ENCODE results near the gene FAM171A1.

Gene FAM171A1

DNA sequence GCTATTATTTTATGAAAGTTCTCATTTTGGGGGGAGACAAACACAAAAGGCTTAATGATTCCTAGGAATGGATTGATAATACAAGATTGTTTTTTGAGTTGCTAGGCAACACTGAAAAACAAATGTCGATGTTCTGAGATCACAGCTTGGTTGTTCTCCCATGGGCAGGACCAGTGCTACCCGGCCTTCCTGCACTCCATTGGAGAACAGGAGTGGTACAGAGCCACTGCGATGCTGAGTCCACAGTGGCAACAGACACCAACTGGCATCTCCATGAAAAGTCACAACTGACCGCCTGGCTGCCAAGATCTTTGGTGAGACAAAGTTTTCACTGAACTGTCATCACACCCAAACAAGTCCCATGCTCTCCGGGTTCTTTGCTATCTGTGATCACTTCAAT lies 133.7 kb downstream of the FAM171A1 start:
- Histone ChIP-seq H3K27ac (ENCODE audit: low read depth, low read length) (no peak overlapping the region), H3K4me1 (ENCODE audit: insufficient read depth, low read length) (no peaks in the 10 kb centered on the region), H3K9me3 (ENCODE audit: insufficient read depth, low read depth, low read length) (no peaks in the 10 kb centered on the region), H3K9ac (ENCODE audit: low read depth, low read length) (no peak overlapping the region), H3K36me3 (ENCODE audit: insufficient read depth, low read length) (no peaks in the 10 kb centered on the region), H3K27me3 (ENCODE audit: insufficient read depth, low read length) (no peaks in the 10 kb centered on the region), H3K4me3 (ENCODE audit: low read length) (no peak overlapping the region)
- 93% methylated on average over 5 of the region's 5 CpGs for WGBS

DNA sequence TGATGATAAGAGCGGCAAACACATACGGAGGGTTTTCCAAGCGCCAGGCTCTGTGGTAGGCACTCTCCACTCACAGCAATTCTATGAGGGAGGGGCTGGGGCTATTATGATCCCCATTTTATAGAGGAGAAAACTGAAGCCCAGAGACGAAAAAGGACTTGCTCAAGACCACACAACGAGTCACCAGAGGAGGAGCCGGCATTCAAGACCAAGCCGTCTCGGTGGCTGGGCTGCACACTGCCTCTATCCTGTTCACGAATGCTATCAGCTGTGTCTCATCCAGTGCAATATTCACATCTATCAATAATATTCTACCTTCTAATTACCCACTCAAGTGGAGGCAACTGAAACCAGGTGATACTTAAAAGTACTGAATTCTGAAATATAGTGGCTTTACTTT lies 134.7 kb downstream of the FAM171A1 start:
- Histone ChIP-seq H3K27ac (ENCODE audit: low read depth, low read length) (no peak overlapping the region), H3K9me3 (ENCODE audit: insufficient read depth, low read depth, low read length) (no peaks in the 10 kb centered on the region), H3K4me1 (ENCODE audit: insufficient read depth, low read length) (no peaks in the 10 kb centered on the region), H3K4me3 (ENCODE audit: low read length) (no peak overlapping the region), H3K36me3 (ENCODE audit: insufficient read depth, low read length) (no peaks in the 10 kb centered on the region), H3K27me3 (ENCODE audit: insufficient read depth, low read length) (no peaks in the 10 kb centered on the region), H3K9ac (ENCODE audit: low read depth, low read length) (no peak overlapping the region)
- 90% methylated on average over 9 of the region's 9 CpGs for WGBS

DNA sequence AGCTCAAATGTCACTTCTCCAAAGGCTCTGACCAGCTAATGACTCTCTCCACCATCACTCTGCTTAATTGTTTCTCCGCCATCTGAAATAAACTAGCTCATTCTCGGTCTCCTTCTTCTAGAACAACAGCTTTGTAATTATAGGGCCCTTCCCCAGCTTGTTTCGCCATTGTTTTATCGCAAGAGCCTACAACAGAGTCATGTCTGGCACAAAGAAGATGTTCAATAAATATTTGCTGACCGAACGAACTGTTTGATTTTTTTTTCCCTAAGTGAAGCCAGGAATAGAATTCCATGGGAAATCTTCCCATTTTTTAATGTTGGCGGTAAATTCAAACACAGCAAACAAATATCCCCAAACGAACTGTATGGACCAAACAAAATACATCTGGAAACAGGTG lies 138.8 kb downstream of the FAM171A1 start:
- H3K36me3 ChIP-seq (ENCODE audit: insufficient read depth, low read length) = no peaks in the 10 kb centered on the region
- no peak overlapping the region for H3K27ac ChIP-seq (ENCODE audit: low read depth, low read length)
- no peaks in the 10 kb centered on the region for H3K9me3 ChIP-seq (ENCODE audit: insufficient read depth, low read depth, low read length)
- H3K27me3 ChIP-seq (ENCODE audit: insufficient read depth, low read length) = no peaks in the 10 kb centered on the region
- no peaks in the 10 kb centered on the region for H3K4me1 ChIP-seq (ENCODE audit: insufficient read depth, low read length)
- WGBS = 89% methylated on average over 8 of the region's 8 CpGs
- no peak overlapping the region for H3K4me3 ChIP-seq (ENCODE audit: low read length)
- H3K9ac ChIP-seq (ENCODE audit: low read depth, low read length) = no peak overlapping the region

DNA sequence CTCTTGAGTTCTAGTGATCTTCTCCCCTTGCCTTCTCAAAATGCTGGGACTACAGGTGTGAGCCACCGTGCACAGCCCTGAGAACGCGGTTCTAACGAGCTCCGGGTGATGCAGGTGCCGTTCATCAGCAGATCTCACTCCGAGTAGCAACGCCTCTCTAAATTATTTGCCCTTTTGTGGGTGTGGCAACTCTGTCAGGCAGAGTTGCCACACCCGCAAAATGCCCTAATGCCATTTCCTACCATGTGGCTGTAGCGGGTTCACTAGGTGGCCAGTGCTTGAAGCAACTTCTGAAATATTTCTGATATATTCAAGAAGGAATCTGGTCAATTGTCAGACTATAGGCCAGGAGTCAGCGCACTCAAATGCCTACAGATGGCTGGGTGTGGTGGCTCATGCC lies 139.7 kb downstream of the FAM171A1 start:
- Histone ChIP-seq H3K4me3 (ENCODE audit: low read length) (no peak overlapping the region), H3K9ac (ENCODE audit: low read depth, low read length) (no peak overlapping the region), H3K27ac (ENCODE audit: low read depth, low read length) (no peak overlapping the region), H3K27me3 (ENCODE audit: insufficient read depth, low read length) (no peaks in the 10 kb centered on the region), H3K9me3 (ENCODE audit: insufficient read depth, low read depth, low read length) (no peaks in the 10 kb centered on the region), H3K4me1 (ENCODE audit: insufficient read depth, low read length) (no peaks in the 10 kb centered on the region), H3K36me3 (ENCODE audit: insufficient read depth, low read length) (no peaks in the 10 kb centered on the region)
- WGBS = 97% methylated on average over 11 of the region's 11 CpGs

DNA sequence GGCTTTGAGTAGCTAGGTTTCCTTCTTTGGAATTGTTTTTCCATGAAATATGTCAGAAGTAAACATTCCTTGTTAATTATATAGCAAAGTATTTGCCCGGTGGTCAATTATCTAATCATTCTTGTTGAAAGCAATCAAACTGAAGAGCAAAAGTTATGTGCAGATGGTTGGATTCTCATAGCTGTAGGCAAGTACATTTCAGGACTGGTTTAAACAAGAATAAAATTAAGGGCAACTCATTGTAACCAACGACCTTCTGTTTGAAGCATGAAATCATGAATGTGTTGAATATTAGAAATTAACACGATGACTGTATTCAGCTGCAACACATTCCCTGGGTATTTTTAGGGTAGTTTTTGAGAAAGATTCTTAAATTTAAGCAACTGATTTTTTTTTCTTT lies 140.8 kb downstream of the FAM171A1 start:
- Histone ChIP-seq H3K9me3 (ENCODE audit: insufficient read depth, low read depth, low read length) (no peaks in the 10 kb centered on the region), H3K27me3 (ENCODE audit: insufficient read depth, low read length) (no peaks in the 10 kb centered on the region), H3K36me3 (ENCODE audit: insufficient read depth, low read length) (no peaks in the 10 kb centered on the region), H3K9ac (ENCODE audit: low read depth, low read length) (no peak overlapping the region), H3K27ac (ENCODE audit: low read depth, low read length) (no peak overlapping the region), H3K4me1 (ENCODE audit: insufficient read depth, low read length) (no peaks in the 10 kb centered on the region), H3K4me3 (ENCODE audit: low read length) (no peak overlapping the region)
- WGBS = 98% methylated on average over 3 of the region's 3 CpGs

DNA sequence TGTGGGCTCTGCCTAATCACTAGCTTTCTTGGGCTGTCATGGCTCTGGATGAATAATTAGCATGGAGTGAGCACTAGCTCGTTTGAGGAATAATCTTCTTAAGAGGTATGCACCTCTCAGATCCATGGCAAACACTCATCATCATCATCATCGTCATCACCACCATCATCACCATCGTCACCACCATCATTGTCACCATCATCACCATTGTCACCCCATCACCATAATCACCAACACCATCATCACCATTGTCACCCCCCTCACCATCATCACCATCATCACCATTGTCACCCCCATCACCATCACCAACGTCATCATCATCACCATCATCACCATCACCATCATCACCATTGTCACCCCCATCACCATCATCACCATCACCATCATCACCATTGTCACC lies 141.8 kb downstream of the FAM171A1 start:
- Histone ChIP-seq H3K9ac (ENCODE audit: low read depth, low read length) (no peak overlapping the region), H3K4me1 (ENCODE audit: insufficient read depth, low read length) (no peaks in the 10 kb centered on the region), H3K4me3 (ENCODE audit: low read length) (no peak overlapping the region), H3K36me3 (ENCODE audit: insufficient read depth, low read length) (no peaks in the 10 kb centered on the region; the same call in 1 of the 2 replicates), H3K27ac (ENCODE audit: low read depth, low read length) (no peak overlapping the region), H3K9me3 (ENCODE audit: insufficient read depth, low read depth, low read length) (no peaks in the 10 kb centered on the region), H3K27me3 (ENCODE audit: insufficient read depth, low read length) (no peaks in the 10 kb centered on the region)
- 96% methylated on average over 4 of the region's 4 CpGs for WGBS

DNA sequence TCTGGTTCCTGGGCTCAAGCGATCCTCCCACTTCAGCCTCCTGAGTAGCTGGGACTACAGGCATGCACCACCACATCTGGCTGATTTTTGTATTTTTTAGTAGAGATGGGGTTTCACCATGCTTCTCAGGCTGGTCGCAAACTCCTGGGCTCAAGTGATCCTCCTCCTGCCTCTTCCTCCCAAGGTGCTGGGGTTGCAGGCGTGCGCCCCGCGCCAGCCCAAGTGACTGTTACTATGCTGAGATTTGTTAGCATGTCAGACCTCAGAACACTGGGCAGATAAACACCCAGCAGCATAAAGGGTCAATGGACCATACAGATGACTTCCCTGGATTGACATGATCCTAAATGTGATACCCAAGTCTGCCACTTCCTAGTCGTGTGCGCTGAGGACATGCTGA lies 142.7 kb downstream of the FAM171A1 start:
- Histone ChIP-seq H3K4me3 (ENCODE audit: low read length) (no peak overlapping the region), H3K36me3 (ENCODE audit: insufficient read depth, low read length) (no peaks in the 10 kb centered on the region; the same call in 1 of the 2 replicates), H3K9ac (ENCODE audit: low read depth, low read length) (no peak overlapping the region), H3K27me3 (ENCODE audit: insufficient read depth, low read length) (no peaks in the 10 kb centered on the region), H3K9me3 (ENCODE audit: insufficient read depth, low read depth, low read length) (no peaks in the 10 kb centered on the region), H3K4me1 (ENCODE audit: insufficient read depth, low read length) (no peaks in the 10 kb centered on the region), H3K27ac (ENCODE audit: low read depth, low read length) (no peak overlapping the region)
- WGBS = 91% methylated on average over 8 of the region's 8 CpGs

DNA sequence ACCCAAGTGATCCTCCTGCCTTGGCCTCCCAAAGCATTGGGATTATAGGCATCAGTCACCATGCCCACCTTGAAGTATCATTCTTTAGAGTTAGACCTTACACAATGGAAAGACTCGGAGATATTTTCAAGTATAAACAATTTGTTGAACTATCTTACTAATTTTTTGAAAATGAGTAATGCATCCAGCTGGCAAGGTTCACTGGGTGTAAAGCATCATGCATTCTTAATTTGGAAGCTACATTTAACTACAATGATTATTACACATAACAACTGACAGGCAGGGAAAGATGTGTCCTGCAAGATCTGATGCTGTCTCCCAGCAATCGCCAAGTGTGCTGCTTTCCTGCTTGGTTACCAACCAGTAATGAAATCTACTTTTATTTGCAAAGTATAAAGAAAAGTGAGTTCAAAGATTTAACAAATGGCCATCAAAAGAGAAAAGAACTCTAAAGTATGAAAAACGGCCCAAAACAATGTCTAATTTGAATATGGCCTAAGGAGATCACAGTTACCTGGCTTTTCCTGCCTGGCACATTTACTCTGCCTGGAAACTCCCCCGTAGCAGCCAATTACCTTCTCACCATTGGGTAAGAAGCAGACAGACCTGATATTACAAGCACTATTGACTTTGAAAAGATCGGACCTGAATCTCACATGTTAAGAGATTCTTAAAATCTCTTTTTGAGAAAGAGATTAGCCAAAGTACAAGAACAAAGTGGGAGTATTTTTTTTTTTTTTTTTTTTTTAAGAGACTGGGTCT lies 143.3 kb downstream of the FAM171A1 start:
- H3K27ac ChIP-seq (ENCODE audit: low read depth, low read length) = no peak overlapping the region
- WGBS = 91% methylated on average over 4 of the region's 5 CpGs

DNA sequence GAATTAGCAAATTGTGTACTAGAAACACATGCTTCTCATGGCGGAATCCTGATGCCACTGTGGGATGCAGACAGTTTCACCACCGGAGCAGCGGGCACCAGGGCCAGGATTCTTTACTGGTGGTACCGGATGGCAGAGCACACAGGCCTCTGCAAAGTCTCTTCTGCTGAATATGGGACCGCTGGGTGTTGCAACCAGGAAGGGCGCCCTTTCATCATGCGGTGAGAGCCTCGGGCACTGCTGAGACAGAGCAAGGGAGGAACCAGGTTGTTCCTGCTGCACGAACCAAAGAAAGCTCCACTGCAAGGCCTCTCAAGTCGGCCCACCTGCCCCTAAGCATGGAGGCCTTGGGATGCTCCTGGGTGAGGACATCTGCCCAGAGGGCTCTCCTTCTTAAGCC lies 145.6 kb downstream of the FAM171A1 start:
- no peak overlapping the region for H3K27ac ChIP-seq (ENCODE audit: low read depth, low read length)
- H3K9me3 ChIP-seq (ENCODE audit: insufficient read depth, low read depth, low read length) = no peaks in the 10 kb centered on the region
- no peak overlapping the region for H3K4me3 ChIP-seq (ENCODE audit: low read length)
- no peaks in the 10 kb centered on the region; the same call in 1 of the 2 replicates for H3K36me3 ChIP-seq (ENCODE audit: insufficient read depth, low read length)
- no peaks in the 10 kb centered on the region for H3K27me3 ChIP-seq (ENCODE audit: insufficient read depth, low read length)
- H3K9ac ChIP-seq (ENCODE audit: low read depth, low read length) = no peak overlapping the region
- H3K4me1 ChIP-seq (ENCODE audit: insufficient read depth, low read length) = no peaks in the 10 kb centered on the region
- WGBS = 94% methylated on average over 10 of the region's 10 CpGs

More for the DNA sequence above, 143.3 kb downstream of the FAM171A1 start:
- no peaks in the 10 kb centered on the region; the same call in 1 of the 2 replicates for H3K36me3 ChIP-seq (ENCODE audit: insufficient read depth, low read length)
- H3K4me3 ChIP-seq (ENCODE audit: low read length) = no peak overlapping the region
- H3K9me3 ChIP-seq (ENCODE audit: insufficient read depth, low read depth, low read length) = no peaks in the 10 kb centered on the region
- H3K27me3 ChIP-seq (ENCODE audit: insufficient read depth, low read length) = no peaks in the 10 kb centered on the region
- H3K9ac ChIP-seq (ENCODE audit: low read depth, low read length) = no peak overlapping the region
- H3K4me1 ChIP-seq (ENCODE audit: insufficient read depth, low read length) = no peaks in the 10 kb centered on the region

DNA sequence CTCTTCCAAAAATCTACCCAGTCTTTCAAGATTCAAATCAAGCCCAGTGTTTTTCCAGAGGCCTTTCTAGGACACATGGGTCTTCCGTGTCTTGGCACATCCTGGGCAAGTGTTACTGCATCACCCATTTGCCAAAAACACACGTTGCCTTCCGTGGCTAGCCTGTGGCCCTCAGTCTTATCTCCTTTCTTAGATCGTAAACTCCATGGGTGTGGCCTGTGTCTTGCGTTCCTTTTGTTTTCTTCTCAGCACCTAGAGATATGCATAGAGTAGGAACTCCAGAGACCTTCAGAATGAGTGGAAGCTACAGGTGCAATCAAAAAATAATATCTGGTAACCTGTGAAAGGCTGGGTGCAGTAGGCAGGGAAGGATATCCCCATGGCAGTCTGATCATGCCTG lies 146.1 kb downstream of the FAM171A1 start:
- Histone ChIP-seq H3K4me1 (ENCODE audit: insufficient read depth, low read length) (no peaks in the 10 kb centered on the region), H3K27me3 (ENCODE audit: insufficient read depth, low read length) (no peaks in the 10 kb centered on the region), H3K9ac (ENCODE audit: low read depth, low read length) (no peak overlapping the region), H3K36me3 (ENCODE audit: insufficient read depth, low read length) (no peaks in the 10 kb centered on the region; the same call in 1 of the 2 replicates), H3K4me3 (ENCODE audit: low read length) (no peak overlapping the region), H3K9me3 (ENCODE audit: insufficient read depth, low read depth, low read length) (no peaks in the 10 kb centered on the region), H3K27ac (ENCODE audit: low read depth, low read length) (no peak overlapping the region)
- WGBS = 93% methylated on average over 5 of the region's 5 CpGs

DNA sequence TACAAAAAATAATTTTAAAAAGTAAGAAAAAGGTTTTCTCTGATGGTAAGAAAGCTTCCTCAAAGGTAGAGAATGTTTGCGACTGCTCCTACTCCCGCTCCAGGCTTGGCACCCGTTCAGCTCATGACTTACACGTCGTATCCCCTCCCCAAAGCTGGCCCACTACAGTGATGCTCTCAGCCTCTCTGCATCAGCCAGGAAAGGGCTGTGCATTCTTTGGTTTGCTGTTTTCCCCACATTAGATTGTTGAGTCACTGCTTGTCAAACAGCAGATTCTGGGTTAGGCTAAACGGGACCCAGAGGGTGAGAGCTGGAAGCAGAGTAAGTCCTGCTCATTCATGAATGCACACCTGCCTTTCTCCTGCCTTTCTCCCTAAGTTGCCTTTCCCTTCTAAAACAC lies 147.9 kb downstream of the FAM171A1 start:
- H3K4me1 ChIP-seq (ENCODE audit: insufficient read depth, low read length) = no peaks in the 10 kb centered on the region
- no peak overlapping the region for H3K27ac ChIP-seq (ENCODE audit: low read depth, low read length)
- no peak overlapping the region for H3K4me3 ChIP-seq (ENCODE audit: low read length)
- peaks cover 8% of the 10 kb centered on the region; the same call in 1 of the 2 replicates for H3K36me3 ChIP-seq (ENCODE audit: insufficient read depth, low read length)
- no peaks in the 10 kb centered on the region for H3K9me3 ChIP-seq (ENCODE audit: insufficient read depth, low read depth, low read length)
- no peak overlapping the region for H3K9ac ChIP-seq (ENCODE audit: low read depth, low read length)
- H3K27me3 ChIP-seq (ENCODE audit: insufficient read depth, low read length) = no peaks in the 10 kb centered on the region
- WGBS = 93% methylated on average over 6 of the region's 6 CpGs

DNA sequence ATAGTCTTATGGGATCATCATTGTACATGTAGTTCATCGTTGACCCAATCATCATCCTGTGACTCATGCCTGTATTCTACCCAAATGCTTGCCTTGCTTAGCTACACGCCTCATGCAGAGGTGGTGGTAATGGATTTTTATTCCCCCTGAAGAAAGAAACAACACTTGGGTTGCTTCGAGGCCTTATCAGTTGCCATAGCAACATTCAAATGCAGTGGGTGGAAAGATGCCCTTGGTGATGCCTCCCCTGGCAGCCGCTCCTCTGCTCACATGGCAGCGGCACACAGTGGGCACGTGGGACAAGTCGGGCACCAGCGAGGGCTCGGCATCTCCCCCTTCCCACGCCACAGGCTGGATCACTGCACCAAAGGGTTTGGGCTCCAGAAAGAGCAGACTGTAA lies 148.6 kb downstream of the FAM171A1 start:
- Histone ChIP-seq H3K27me3 (ENCODE audit: insufficient read depth, low read length) (no peaks in the 10 kb centered on the region), H3K9ac (ENCODE audit: low read depth, low read length) (no peak overlapping the region), H3K36me3 (ENCODE audit: insufficient read depth, low read length) (peaks cover 8% of the 10 kb centered on the region; the same call in 1 of the 2 replicates), H3K27ac (ENCODE audit: low read depth, low read length) (no peak overlapping the region), H3K4me3 (ENCODE audit: low read length) (no peak overlapping the region), H3K9me3 (ENCODE audit: insufficient read depth, low read depth, low read length) (no peaks in the 10 kb centered on the region), H3K4me1 (ENCODE audit: insufficient read depth, low read length) (no peaks in the 10 kb centered on the region)
- WGBS = 95% methylated on average over 10 of the region's 10 CpGs

All from HUES64 (cell line).